HG03342 (cell line): ENCODE measurements around the gene CDC7.

Source experiments
- ATAC-seq: cut with Tn5 transposase; IDR thresholded peaks from one replicate; pipeline ENCODE4 v1.9.1; 2021; ENCODE audit warnings: mild to moderate bottlenecking, moderate library complexity; ENCODE audit not compliant: unreplicated experiment

Gene CDC7

DNA sequence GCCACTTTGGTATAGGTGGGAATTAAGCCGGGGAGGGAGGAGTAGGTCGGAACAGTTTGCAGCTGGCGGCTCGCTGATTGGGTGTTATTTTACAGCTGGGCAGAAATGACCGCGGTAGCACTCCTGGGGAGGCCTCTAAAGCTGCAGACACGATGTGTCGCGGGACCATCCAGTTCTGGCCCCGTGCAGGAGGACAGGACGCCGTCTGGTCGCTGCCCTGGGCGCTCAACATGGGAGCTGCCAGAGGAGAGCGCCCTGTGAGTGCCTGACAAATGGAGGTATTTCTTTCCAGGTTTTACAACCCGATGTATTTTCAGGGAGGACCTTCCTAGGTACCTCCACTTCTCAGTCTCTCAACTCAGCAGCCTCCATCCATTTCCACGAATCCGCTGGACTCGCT, 46.2 kb downstream of the CDC7 start:
- ATAC-seq: no peak

DNA sequence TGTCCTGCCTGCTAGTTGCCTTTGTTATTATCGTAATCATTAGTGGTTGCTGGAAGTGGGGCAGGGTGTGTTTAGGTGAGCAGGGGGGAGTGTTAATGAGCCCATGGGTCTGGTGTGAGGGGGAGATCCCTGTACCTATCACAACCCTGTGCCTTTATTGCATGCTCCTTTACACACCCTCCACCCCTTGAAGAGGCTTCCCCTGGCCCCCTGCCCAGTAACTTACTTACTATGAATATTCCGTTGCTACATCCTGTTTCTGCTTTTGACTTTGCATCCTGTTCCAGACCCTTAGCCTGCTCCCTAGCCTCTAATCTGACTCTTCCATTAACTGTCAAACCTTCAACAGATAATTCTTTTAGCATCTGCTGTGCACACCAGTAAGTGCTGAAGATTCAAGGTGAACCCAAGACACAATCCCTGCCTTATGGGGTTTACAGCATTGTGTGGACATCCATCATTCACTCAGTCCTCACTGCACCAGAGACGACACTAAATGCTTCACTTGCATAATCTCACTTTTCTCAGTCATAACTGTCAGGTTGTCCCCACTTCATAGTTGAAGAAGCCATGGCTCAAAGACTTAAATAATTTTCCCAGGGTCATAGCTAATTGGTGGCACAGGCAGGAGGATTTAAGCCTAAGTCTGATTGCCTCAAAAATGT, 47.9 kb downstream of the CDC7 start:
- no peak for ATAC-seq

DNA sequence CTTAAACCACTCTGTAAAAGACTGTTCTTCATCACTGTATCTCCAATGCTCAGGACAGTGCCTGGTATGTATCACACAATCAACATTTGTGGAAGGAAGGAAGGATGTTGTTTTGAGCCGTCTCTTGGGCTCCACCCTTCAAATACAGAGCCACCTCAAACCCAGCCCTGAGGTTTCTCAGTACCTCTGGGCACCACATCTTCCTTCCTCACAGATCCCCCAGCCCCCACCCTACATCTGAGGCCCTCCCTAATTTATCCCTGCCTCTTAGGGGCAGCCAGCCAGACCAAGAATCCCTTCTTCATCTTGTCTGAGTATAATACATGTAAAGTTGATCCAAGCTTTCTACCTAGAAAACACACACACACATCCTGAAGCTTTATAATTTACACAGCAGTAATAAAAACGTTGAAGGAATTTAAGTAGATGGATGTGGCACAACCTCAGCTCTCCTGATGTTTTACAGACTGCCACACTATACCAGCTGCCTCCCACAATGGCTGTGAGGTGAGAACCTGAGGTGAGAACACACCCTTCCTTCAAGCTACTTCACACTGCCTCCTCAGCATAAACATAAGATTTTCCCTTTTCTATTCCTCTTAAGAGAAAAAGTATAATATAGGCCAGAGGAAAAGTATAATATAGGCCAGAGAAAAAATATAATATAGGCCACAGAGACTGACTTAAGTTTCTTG, 48.5 kb downstream of the CDC7 start:
- no peak for ATAC-seq

DNA sequence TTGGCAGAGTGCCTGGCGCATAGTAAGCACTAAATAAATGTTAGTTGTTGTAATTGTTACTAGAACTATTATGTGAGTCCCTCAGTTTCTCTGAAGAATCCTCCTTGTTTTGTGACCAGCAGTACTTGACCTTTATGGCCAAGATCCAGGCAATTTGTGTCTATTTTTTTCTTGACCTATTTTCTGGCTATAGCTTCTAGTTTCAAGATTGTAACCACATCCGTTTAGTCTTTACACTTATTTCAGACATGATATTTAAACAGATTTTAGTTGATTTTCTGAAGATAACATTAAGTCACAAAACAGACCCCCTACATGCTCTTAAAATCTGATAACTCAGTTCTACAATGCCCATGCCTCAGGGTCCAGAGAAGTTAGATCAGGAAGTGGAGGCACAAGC, 50.3 kb downstream of the CDC7 start:
- ATAC-seq: no peak

DNA sequence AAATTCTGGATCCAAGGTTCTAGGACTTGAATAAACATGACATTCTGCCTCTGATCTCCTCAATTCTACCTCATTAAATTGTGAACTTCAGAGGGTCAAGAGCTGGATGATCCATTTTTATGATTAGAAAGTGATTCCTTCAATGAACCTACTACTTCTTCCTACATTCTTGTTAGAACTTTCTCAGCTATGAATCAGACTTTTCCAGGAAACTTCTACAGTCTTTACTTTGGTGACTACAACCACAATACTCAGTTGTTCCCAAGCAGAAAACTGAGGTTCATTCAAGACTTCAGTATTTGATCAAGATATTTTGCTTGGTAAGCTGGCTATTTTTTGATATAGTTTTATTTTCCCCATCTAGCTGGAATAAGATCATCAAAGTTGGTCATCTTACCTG, 51.4 kb downstream of the CDC7 start:
- no peak for ATAC-seq

DNA sequence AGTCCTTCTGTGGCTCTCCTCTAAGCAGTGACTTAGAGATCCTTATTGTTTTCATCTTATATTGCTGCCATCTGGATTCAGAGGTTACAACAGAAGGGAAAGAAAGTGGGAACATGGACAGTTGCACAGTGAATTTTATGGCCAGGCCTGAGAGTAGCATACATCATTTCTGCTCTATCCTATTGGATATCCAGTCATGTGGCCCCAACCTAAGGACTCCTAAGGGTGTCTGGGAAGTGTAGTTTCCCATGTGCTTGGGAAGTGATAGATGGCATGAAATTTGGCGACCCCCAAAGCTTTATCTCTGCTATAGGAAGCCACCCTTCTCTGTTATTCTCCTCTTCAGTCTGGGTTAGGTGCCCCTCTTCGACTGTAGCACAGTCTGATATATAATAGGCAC, 51.9 kb downstream of the CDC7 start:
- ATAC-seq: no peak

DNA sequence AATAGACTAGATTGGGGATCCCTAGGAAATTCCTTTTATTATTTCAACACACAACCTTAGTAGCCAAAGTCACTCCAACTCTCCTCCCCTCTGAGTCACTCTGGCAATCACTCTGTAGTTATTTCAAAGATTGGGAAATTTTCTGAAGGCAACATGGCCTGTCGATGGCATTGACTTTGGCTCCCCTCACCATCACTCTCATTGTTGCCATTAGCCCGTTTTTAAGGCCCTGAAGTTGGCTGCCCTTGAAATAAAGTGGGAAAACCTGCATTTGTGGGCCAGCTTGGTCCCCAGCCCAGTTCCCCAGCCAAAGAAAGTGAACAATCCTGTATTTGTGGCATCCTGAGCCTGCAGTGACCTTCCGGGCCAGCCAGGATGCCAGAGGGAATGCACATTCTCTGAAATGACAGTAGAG, 52.5 kb downstream of the CDC7 start:
- ATAC-seq: no peak

DNA sequence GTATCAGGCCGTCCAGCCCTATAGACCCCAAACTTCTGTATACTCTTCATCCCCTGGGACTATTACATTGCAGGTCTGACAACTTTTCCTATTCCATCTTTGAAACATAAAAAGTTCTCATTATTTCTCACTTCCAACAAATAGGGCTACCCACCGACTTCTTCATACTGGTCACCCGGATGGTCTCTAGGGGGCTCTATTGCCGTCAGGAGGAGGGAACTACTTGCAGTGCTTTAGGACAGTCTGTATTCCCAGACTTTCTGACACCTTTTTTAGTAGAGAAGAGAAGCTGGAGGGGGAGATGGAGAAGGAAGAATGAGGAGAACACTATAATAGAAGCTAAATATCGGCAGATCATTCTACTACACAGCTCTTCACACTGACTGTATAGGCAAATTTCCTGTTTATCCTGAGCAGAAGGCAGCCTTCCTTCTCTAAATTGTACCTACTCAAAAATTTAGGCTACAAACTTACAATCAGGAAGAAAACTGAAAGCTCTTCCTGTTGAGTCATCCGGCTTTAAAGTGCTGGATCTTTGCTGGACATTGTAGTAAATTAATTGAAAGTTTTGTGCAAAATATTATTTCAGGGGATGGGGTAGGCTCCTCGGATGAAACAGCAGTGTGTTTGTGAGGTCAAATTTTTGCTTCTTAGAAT, 54.6 kb downstream of the CDC7 start:
- no peak for ATAC-seq

DNA sequence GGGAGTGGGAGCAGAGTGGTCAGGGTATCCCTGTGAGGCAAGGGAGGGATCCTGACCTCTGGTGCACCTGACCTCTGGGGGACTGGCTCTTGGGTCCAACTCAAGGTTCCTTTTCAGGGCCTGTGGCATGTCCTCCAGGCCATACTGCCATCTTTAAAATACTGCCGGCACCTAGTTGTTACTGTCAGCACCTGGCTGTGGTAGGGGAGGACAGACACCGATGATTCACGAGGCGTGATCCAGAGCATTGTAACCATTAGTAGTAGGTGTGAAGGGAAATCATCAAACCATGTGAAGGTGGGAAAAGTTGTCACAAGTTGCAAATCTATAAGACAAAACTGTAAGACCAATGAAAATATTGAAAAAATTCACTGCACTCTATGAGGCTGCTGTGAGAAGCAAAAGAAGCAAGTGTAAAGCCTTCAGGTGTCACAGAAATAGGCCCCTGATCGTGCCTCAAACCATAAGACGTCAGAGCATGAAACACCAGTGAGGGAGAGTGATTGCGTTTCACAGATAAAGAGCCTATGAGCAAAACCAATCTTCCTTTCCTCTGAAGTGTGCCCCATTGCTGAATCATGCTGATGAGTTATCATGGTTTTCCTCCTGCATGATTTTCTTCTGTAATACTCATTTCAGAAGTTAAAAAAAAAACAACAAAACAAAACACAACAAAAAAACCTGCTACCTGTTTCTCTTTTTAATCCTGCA, 55.3 kb downstream of the CDC7 start:
- no peak for ATAC-seq

DNA sequence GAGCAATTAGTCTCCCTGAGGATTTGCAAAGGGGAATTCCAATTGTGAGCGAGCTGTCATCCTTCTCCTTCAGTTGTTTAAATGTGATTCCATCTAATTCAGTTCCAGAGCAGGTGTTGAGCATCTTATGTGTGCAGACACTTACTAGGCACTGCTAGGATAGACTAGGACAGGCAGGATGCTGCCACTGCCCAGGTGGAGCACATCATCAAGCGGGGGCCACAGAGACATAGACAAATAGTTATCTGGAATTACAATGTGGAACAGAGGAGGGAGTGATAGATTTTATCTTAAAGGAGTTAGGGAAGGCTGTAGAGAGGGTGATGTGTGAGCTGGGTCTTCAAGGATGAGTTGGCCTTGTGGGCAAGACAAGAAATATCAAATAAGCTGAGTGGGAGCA, 55.9 kb downstream of the CDC7 start:
- ATAC-seq: no peak

DNA sequence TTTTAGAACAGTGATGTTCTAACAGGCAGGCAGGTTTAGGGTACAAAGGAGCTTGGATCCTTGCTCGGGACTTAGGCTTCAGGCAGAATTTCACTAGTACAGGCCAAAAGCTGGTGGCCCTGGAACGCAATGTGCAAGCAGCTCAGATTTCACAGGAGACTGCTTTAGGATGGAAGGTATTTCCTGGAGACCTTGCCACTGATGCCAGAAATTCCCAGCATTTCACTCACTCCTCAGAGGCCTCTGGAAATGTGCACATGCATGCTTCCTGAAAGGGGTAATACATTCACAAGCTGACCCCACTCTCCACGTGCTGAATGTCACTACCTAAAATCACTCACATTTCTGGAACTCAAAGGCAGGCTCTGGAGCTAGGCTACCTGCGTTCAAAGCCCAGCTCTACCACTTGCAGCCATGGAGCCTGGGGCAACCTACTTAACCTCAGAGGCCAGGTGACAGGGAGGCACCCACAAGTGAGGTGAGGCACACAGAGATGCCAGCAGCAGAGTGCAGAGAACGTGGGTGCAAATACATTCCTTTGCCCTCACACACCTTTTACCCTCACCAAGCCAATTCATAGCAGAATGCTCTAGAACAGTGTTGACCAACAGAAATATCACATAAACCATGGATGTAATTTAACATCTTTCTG, 56.5 kb downstream of the CDC7 start:
- ATAC-seq: no peak

DNA sequence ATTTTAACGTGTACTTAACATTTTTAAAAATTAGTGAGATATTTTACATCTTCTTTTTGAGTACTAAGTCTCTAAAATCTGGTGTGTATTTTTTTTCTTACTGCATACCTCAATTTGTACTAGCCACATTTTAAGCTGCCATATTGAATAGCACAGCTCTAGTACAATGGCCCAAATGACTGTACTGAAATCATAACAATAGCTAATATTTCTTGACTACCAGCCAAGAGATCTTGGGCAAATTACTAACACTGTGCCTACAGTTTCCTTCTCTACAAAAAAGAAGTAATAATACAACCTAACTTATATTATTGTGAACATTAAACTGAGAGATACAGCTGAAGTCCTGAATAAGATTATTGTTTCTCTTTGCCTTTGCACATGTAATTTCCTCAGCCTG, 57.2 kb downstream of the CDC7 start:
- ATAC-seq: no peak

DNA sequence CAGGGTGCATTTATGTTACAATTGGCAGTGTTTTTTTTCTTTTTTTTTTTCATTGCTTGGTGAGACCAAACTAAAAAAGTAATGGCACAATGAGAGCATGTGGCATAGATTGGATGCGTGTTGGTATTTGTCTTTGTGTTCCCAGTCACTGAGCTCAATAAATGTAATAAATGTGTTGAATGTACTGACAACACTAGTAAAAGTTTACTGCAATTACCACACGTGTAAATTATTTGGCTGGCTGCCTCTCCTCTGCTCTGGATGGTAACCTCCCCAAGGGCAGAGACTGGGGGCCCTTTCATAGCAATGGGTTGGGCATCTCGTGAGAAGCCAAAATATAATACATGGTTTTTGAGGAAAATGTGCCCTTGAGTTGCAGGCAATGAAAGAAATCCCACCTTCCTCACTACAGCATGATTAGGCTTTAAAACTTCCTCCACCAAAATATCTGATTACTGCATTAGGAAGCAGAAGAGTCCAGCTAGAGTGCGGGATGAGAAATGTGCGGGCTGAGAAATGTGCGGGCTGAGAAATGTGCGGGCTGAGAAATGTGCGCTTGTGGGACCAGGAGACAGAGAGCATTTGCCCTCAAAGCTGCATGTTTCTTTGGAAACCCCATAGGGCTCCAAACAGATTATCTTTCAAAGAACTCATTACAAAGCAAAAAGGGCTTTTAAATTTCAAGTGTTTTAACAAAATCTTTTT, 58.5 kb downstream of the CDC7 start:
- no peak for ATAC-seq

DNA sequence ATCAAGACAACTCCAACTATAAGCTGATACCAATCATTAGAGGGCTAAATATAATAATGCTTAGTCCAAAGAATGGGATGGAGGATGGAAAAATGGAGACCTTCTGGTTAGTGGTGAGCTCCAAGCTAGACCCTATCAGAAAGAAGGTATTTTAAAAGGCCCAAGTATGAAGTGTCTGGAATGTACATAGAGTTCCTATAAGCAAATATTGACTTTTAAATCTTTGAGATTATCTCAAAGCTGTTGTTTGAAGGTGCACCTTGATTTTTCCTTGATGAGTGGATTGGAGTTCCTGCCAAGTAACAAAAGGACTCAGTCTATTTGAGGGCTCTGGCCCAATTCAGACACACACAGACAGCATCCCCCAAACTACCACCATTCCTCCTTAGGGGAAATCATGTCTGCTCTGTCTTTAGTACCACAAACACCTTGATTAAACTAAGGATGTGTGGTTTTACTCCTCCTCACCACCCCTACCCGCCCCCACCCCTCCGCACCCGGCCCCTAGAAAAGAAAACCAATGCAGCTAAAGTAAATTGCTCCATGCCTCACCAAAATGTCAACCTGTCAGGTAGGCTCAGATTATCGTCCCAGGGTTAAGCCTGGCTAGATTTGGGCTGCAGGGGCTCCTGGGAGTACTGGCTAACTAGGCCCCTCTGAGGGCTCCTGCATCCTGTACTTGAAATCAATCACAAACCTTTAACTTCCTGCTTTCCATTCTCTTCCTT, 59.4 kb downstream of the CDC7 start:
- no peak for ATAC-seq

DNA sequence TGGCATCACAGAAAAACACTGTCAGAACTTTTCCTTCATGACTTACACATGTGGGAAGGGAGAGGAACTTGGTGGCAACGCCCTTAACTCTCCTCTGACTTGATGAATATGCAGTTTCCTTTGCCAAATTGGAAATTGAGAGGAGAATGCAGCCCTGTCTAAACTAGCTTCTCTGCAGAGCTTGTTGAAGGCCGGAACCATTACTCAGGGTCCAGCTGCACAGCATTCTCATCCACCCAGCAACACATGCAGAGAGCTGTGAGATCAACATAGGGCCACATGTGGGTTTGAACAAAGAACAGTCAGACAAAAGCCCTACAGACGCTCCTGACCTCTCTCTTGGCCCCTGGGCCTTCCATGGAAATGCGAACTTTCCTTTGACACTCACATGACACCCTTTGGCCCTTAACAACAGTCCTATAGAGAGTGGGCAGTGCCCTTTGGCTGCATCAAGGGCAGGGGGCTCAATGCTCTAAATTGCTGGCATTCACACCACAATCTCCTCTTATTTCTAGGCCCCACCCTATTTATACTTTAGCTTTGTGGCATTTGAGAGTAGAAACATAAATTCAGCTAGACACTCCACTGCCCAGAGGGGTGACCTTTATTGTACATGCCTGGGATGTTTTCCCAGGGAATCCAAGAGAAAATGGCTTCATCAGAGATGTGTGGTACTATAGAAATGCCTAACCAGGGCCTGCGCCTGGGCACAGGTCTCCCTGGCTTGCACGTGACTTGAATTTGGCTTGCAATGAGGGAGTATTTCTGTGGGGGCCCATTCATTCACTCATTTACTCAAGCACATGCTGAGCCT, 64.4 kb downstream of the CDC7 start:
- ATAC-seq: no peak

DNA sequence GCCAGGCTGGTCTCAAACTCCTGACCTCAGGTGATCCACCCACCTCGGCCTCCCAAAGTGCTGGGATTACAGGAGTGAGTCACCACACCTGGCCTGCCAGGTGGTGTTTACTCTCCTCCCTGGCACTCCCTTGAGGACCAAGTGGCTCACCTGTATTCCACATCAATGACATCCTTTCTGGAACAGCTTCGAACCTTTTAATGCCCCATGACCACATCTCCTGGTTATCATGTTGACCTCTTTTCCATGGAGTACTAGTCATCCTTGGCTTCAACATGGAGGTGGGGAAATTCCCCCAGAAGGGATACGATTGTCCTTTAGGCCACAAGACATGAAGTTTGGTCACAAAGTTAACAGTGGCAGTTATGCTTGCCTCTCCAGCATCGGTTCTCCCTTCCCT, 66.9 kb downstream of the CDC7 start:
- no peak for ATAC-seq

DNA sequence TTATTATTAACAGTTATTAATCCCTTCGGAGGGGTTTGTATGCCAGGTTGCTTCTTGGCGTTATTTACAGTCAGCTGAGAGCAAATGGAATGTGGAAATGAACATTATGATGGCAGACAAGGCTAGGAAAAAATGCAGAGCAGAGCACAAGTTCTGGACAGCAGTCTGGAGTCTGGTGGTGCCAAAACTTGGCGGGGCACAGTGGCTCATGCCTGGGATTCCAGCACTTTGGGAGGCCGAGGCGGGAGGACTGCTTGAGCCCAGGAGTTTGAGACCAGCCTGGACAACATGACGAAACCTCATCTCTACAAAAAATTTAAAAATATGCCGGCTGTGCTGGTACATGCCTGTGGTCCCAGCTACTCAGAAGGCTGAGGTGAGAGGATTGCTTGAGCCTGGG, 67.6 kb downstream of the CDC7 start:
- ATAC-seq: no peak

DNA sequence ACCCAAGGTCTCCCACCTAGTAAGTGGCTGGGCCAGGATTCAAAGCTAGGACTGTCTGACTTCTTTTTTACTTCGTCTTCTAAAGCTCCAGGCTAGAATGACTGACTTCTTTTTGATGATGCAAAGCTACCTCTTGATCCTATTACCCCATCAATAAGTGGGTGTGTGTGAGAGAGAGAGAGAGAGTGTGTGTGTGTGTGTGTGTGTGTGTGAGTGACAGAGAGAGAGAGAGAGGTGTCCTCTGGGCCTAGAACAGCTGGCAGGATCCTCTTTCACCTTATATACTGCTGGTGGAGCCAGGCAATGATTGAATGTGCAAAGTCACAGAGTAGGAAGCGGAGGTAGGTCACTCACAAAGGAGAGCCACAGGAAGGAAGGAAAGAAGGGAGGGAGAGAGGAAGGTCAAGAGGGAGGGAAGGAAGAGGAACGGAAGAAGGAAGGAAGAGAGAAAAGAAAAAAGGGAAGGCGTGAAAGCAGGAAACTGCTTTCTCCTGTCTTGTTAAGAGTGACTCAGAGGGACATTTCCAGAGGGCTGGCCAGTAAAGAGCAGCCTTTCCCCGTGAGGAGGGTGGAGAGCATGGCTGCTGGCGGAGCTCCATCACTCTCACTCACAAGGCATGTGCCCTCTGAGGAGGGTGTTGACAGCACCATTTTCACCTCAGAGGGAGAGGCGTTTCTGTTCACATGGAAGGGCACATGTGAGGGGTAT, 68.9 kb downstream of the CDC7 start:
- ATAC-seq: no peak

DNA sequence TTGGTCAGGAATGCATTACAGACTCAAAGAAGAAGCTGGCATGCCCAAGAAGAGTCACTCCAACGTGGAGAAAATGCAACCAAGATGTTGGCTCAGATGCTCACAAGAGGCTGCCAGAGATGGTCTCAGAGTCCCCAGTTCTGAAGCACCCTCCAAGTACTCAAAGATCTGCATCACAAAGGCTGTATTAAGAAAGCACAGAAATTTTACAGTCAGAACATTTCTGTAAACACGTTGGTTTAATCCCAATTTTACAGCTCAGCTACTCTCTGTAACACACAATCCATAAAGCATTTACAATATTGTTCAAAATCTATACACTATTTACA, 69.4 kb downstream of the CDC7 start:
- ATAC-seq: no peak
